Choroid plexus epithelial cell (primary cell): ENCODE measurements around the gene GPD1L.

Experiments
- DNase-seq: peaks from one replicate; pipeline ENCODE4 v3.0.0-alpha.2; 2010; ENCODE audit warnings: low read depth
- H3K4me3 ChIP-seq: 2 replicates; pipeline ENCODE4 v1.5.1; 2011; ENCODE audit warnings: low read depth, mild to moderate bottlenecking, control low read depth, low read length, moderate library complexity
- TF ChIP-seq, protein P1 (sequence below): conservative IDR thresholded peaks from 2 replicates; pipeline ENCODE4 v1.5.1; 2011; ENCODE audit warnings: low read depth, mild to moderate bottlenecking, control low read depth, inconsistent platforms, low read length, moderate library complexity

Gene GPD1L

DNA sequence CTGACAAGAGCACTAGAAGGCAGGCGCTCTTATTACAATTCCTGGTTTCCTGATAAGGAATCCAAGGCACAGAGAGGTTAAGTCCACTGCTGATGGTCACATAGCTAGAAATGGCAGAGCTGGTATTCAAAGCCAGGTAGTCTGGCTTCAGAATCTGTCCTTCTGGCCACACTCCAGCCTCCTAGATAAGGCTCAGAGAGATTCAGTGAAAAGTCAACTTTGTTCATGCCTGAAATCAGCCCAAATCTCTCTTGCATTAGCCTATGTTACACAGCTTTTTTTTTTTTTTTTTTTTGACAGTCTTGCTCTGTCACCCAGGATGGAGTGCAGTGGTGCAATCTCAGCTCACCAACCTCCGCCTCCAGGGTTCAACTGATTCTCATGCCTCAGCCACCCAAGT is 110.9 kb downstream of the GPD1L start:
- no peak overlapping the region for H3K4me3 ChIP-seq
- TF ChIP-seq, protein P1, sequence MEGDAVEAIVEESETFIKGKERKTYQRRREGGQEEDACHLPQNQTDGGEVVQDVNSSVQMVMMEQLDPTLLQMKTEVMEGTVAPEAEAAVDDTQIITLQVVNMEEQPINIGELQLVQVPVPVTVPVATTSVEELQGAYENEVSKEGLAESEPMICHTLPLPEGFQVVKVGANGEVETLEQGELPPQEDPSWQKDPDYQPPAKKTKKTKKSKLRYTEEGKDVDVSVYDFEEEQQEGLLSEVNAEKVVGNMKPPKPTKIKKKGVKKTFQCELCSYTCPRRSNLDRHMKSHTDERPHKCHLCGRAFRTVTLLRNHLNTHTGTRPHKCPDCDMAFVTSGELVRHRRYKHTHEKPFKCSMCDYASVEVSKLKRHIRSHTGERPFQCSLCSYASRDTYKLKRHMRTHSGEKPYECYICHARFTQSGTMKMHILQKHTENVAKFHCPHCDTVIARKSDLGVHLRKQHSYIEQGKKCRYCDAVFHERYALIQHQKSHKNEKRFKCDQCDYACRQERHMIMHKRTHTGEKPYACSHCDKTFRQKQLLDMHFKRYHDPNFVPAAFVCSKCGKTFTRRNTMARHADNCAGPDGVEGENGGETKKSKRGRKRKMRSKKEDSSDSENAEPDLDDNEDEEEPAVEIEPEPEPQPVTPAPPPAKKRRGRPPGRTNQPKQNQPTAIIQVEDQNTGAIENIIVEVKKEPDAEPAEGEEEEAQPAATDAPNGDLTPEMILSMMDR, result no peak
- no peak for DNase-seq
